IMR-90 (cell line): ENCODE data around the gene SMCHD1. TPM values are rescaled to one million over a fixed set of nuclear protein-coding genes. Genes with fewer than 3 reads are reported as not detected.
A peak's percentile ranks its signal among the peaks of the same experiment; 100 is the strongest.

Experiments used
- ATAC-seq: fragments of 200-7000 bp; cut with Tn5 transposase; 2 replicates; pipeline ENCODE4 v1.9.1; 2020; ENCODE audit warnings: low read depth, mild to moderate bottlenecking, moderate library complexity
- BruUV-seq: library from RNA; stranded (reverse); fragments of 400-500 nt; replicated peaks from 2 replicates; lab custom pipeline; 2021; lab: Mats Ljungman, UMichigan
- CTCF ChIA-PET: fragments of 300-600 bp; formaldehyde crosslinking; extraction: SDS; loops from one replicate; lab custom pipeline; 2021; ENCODE audit warnings: antibody characterized with exemption; lab: Yijun Ruan, JAX
- POLR2A ChIA-PET: fragments of 300-600 bp; sonication (Branson Sonifier 250); formaldehyde crosslinking; loops from one replicate; lab custom pipeline; 2022; ENCODE audit warnings: antibody characterized with exemption; ENCODE audit not compliant: unreplicated experiment; lab: Charles Lee
- DNase-seq: peaks from one replicate; pipeline ENCODE4 v3.0.0; 2013
- H2AFZ ChIP-seq: replicated peaks from 2 replicates; pipeline ENCODE3; 2013; ENCODE audit warnings: low read length, mild to moderate bottlenecking; ENCODE audit not compliant: poor library complexity
- H2AK5ac ChIP-seq: 2 replicates; pipeline ENCODE4 v1.6.1; 2013; ENCODE audit warnings: low read depth, low read length, inconsistent platforms
- H2AK9ac ChIP-seq: replicated peaks from 2 replicates; pipeline ENCODE3; 2013; ENCODE audit warnings: mild to moderate bottlenecking, low read depth, low read length, moderate library complexity; ENCODE audit not compliant: poor library complexity
- H2BK120ac ChIP-seq: 2 replicates; pipeline ENCODE4 v1.6.1; 2013; ENCODE audit warnings: low read depth, low read length, inconsistent platforms
- H2BK15ac ChIP-seq: 3 replicates; pipeline ENCODE4 v1.6.1; 2013; ENCODE audit warnings: low read depth, low read length, inconsistent platforms
- H2BK20ac ChIP-seq: 2 replicates; pipeline ENCODE4 v1.6.1; 2013; ENCODE audit warnings: low read depth, mild to moderate bottlenecking, inconsistent platforms, low read length, moderate library complexity
- H2BK5ac ChIP-seq: 2 replicates; pipeline ENCODE4 v1.6.1; 2013; ENCODE audit warnings: mild to moderate bottlenecking, low read depth, low read length, inconsistent platforms; ENCODE audit not compliant: poor library complexity, severe bottlenecking
- H3K14ac ChIP-seq: replicated peaks from 2 replicates; pipeline ENCODE4 v1.6.1; 2013; ENCODE audit warnings: low read depth, low read length, inconsistent platforms
- H3K18ac ChIP-seq: 2 replicates; pipeline ENCODE4 v1.6.1; 2013; ENCODE audit warnings: low read depth, low read length, control low read depth
- H3K23ac ChIP-seq: 2 replicates; pipeline ENCODE4 v1.6.1; 2013; ENCODE audit warnings: low read depth, low read length, inconsistent platforms
- H3K27ac ChIP-seq: 2 replicates; pipeline ENCODE4 v1.5.1; 2013; ENCODE audit warnings: mild to moderate bottlenecking, control low read depth, low read length; ENCODE audit not compliant: insufficient read depth
- H3K27me3 ChIP-seq: 2 replicates; pipeline ENCODE4 v1.6.1; 2013; ENCODE audit warnings: low read length; ENCODE audit not compliant: control insufficient read depth, insufficient read depth
- H3K36me3 ChIP-seq: 2 replicates; pipeline ENCODE4 v1.6.1; 2013; ENCODE audit warnings: low read length, mixed read lengths; ENCODE audit not compliant: control insufficient read depth, insufficient read depth
- H3K4ac ChIP-seq: 2 replicates; pipeline ENCODE4 v1.6.1; 2013; ENCODE audit warnings: low read depth, low read length, inconsistent platforms
- H3K4me1 ChIP-seq: 2 replicates; pipeline ENCODE4 v1.6.1; 2013; ENCODE audit warnings: low read length, mixed read lengths; ENCODE audit not compliant: control insufficient read depth, insufficient read depth
- H3K4me2 ChIP-seq: 2 replicates; pipeline ENCODE4 v1.6.1; 2013; ENCODE audit warnings: low read depth, mild to moderate bottlenecking, control low read depth, low read length, moderate library complexity
- H3K4me3 ChIP-seq: 2 replicates; pipeline ENCODE4 v1.5.1; 2013; ENCODE audit warnings: low read depth, mild to moderate bottlenecking, control low read depth, low read length, moderate library complexity; ENCODE audit not compliant: insufficient read depth
- H3K56ac ChIP-seq: 2 replicates; pipeline ENCODE4 v1.6.1; 2013; ENCODE audit warnings: low read length, inconsistent platforms; ENCODE audit not compliant: insufficient read depth; ENCODE audit errors: extremely low read depth
- H3K79me1 ChIP-seq, 2 experiments: 2 replicates each; pipeline ENCODE4 v1.6.1; 2013; ENCODE audit warnings: low read length in 2 of 2, inconsistent platforms in 1 of 2, low read depth in 1 of 2
- H3K9ac ChIP-seq: 2 replicates; pipeline ENCODE4 v1.6.1; 2013; ENCODE audit warnings: low read depth, low read length, control low read depth
- H3K9me1 ChIP-seq: 2 replicates; pipeline ENCODE4 v1.6.1; 2013; ENCODE audit warnings: low read length, inconsistent platforms; ENCODE audit not compliant: insufficient read depth
- H3K9me3 ChIP-seq: 2 replicates; pipeline ENCODE4 v1.6.1; 2013; ENCODE audit warnings: low read length; ENCODE audit not compliant: control insufficient read depth, insufficient read depth
- H4K20me1 ChIP-seq: 2 replicates; pipeline ENCODE4 v1.6.1; 2013; ENCODE audit warnings: low read length, inconsistent platforms; ENCODE audit not compliant: insufficient read depth
- H4K5ac ChIP-seq: 2 replicates; pipeline ENCODE4 v1.6.1; 2013; ENCODE audit warnings: mild to moderate bottlenecking, low read depth, low read length, control low read depth
- H4K8ac ChIP-seq, 2 experiments: 2 replicates each; pipeline ENCODE4 v1.6.1; 2013; ENCODE audit warnings: low read depth in 2 of 2, low read length in 2 of 2, control low read depth in 1 of 2, inconsistent platforms in 1 of 2
- H4K91ac ChIP-seq: 2 replicates; pipeline ENCODE4 v1.6.1; 2013; ENCODE audit warnings: low read depth, low read length, inconsistent platforms; ENCODE audit not compliant: insufficient read depth
- MAFK ChIP-seq: IDR thresholded peaks from 2 replicates; pipeline ENCODE4 v1.6.1; 2012; ENCODE audit warnings: low read depth, low read length, improper control_type of control experiment
- POLR2A ChIP-seq: IDR thresholded peaks from 2 replicates; pipeline ENCODE4 v1.6.1; 2012; ENCODE audit warnings: mild to moderate bottlenecking, low read depth, low read length
- SMC3 ChIP-seq: fragments of 150-350 bp; IDR thresholded peaks from 2 replicates; pipeline ENCODE4 v1.6.1; 2016; ENCODE audit warnings: low read depth, mild to moderate bottlenecking, antibody characterized with exemption, low read length, moderate library complexity
- WGBS, 2 experiments: methylation state at CpG; one replicate each; pipeline versions ENCODE4 v1.1.5 to v1.1.7; 2013; ENCODE audit warnings: missing lambda C conversion rate in 2 of 2; ENCODE audit not compliant: insufficient read length in 1 of 2; ENCODE audit errors: extremely low coverage in 2 of 2; 5-methylcytosine and 5-hydroxymethylcytosine counted together
- dilution Hi-C: fragments of 300-500 bp; cut with HindIII; formaldehyde crosslinking; loops from one replicate; pipeline ENCODE4 v1.14.3; 2018; ENCODE audit warnings: low sequenced_read_pairs; ENCODE audit not compliant: unreplicated experiment
- in situ Hi-C: fragments of 300-500 bp; cut with MboI; formaldehyde crosslinking; loops from 3 replicates; pipeline ENCODE4 v1.14.3; 2019; ENCODE audit warnings: low sequenced_read_pairs, inconsistent platforms, mixed read lengths
- intact Hi-C: fragments of 100-400 bp; cut with micrococcal nuclease; formaldehyde crosslinking; loops from 2 replicates; pipeline ENCODE4 v1.10.0; 2022
- polyA plus RNA-seq, 3 experiments: library from polyadenylated mRNA; depleted of rRNA; stranded (reverse); fragments of >200 nt; gene quantifications; 2 replicates each; pipeline ENCODE4 v1.2.3, GENCODE V29; 2012; ENCODE audit warnings: low replicate concordance in 1 of 3
- total RNA-seq: library from RNA; depleted of rRNA; stranded (reverse); fragments of >200 nt; gene quantifications from 2 replicates; pipeline ENCODE4 v1.2.3, GENCODE V29; 2012

The SMCHD1 gene
- total and polyA plus RNA-seq, 2 of the 4 experiments (the other 2 are of a cell fraction) = 14.8 to 47.3 TPM

GRCh38 chr18:2617401-2617998, 38.0 kb upstream of the SMCHD1 start:
- H3K9ac ChIP-seq = no peak overlapping the region
- H3K9me3 ChIP-seq = no peaks in the 10 kb centered on the region
- ATAC-seq (peak; percentile 32; the same call in 1 of the 2 replicates), DNase-seq (no peak)
- no peak overlapping the region for H3K14ac ChIP-seq
- no peak overlapping the region for H4K91ac ChIP-seq
- intact Hi-C loops (no loop called here), dilution Hi-C loops (no loop called here), in situ Hi-C loops (no loop called here)
- H3K4me2 ChIP-seq = no peak overlapping the region
- no peaks in the 10 kb centered on the region for H3K27me3 ChIP-seq
- no CpG with 5 or more reads among the region's 4 CpGs for WGBS, 2 experiments
- no peak overlapping the region for H2BK20ac ChIP-seq
- no peak overlapping the region for H3K23ac ChIP-seq
- ChIA-PET CTCF (interaction anchor here (0.6 kb wide), 1 partner anchor 38 kb away, joined by 3 read pairs; no protein-coding TSS in a partner anchor), POLR2A (no interaction called here)
- H2AFZ ChIP-seq = no peak overlapping the region
- no peaks in the 10 kb centered on the region for H3K4me1 ChIP-seq
- no peak overlapping the region for H2BK5ac ChIP-seq
- H3K79me1 ChIP-seq = no peaks in the 10 kb centered on the region; a peak in 1 of 4 replicates
- no peaks in the 10 kb centered on the region for H3K9me1 ChIP-seq
- no TSS peak for BruUV-seq
- peaks cover 2% of the 10 kb centered on the region for H3K36me3 ChIP-seq
- no peak overlapping the region for H2BK120ac ChIP-seq
- no peak for TF ChIP-seq POLR2A
- no peak for TF ChIP-seq MAFK
- TF ChIP-seq SMC3 = no peak
- H3K27ac ChIP-seq = no peak overlapping the region
- H3K4me3 ChIP-seq = no peak overlapping the region
- H4K20me1 ChIP-seq = no peaks in the 10 kb centered on the region
- no peak overlapping the region for H4K8ac ChIP-seq
- no peak overlapping the region for H3K4ac ChIP-seq
- H2AK5ac ChIP-seq = no peak overlapping the region
- no peak overlapping the region for H4K5ac ChIP-seq
- H3K56ac ChIP-seq = no peak overlapping the region
- no peak overlapping the region for H2AK9ac ChIP-seq
- no peak overlapping the region for H2BK15ac ChIP-seq
- H3K18ac ChIP-seq = no peak overlapping the region
